Measurements from ENCODE around the gene CENPX.

- TF ChIP-seq CTCF (IDR thresholded peaks at IDR 0.05; ENCODE audit: poor library complexity), result no peak
- TF ChIP-seq EZH2phosphoT487 (IDR thresholded peaks at IDR 0.05; ENCODE audit: low read depth, severe bottlenecking, unreplicated experiment), result no peak
- no peak for TF ChIP-seq EZH2 (IDR thresholded peaks at IDR 0.05; ENCODE audit: borderline replicate concordance)
These were observed 29.3 kb upstream of the CENPX start, which contains the start of the genes GPS1 and RFNG for GRCh38 chr17:82051776-82052637.
